Retinal pigment epithelial cell (primary cell): ENCODE results near the gene CADPS2.

Source experiments
- DNase-seq: peaks from one replicate; pipeline ENCODE4 v3.0.0-alpha.2; 2010; ENCODE audit warnings: low read depth
- H3K4me3 ChIP-seq: 2 replicates; pipeline ENCODE4 v1.5.1; 2011; ENCODE audit warnings: mild to moderate bottlenecking, low read length, control low read depth, moderate library complexity
- CTCF ChIP-seq: conservative IDR thresholded peaks from 2 replicates; pipeline ENCODE4 v1.5.1; 2011; ENCODE audit warnings: low read depth, low read length, control low read depth, inconsistent platforms

The CADPS2 gene

GRCh38 chr7:122709930-122710646, 176.2 kb downstream of the CADPS2 start:
- no peak for TF ChIP-seq CTCF

GRCh38 chr7:122706836-122707235, 179.4 kb downstream of the CADPS2 start:
- no peak for DNase-seq
- TF ChIP-seq CTCF, result no peak
- H3K4me3 ChIP-seq, result no peak overlapping the region

More at GRCh38 chr7:122709930-122710646, 176.2 kb downstream of the CADPS2 start:
- H3K4me3 ChIP-seq, result no peak overlapping the region
- peak; percentile 70 for DNase-seq

- no peak for DNase-seq
- no peak within 1 kb of the TSS for H3K4me3 ChIP-seq
- no peak for TF ChIP-seq CTCF
Measured at GRCh38 chr7:122702872-122703510, 183.3 kb downstream of the CADPS2 start, which contains the start of gene RNF148. Gene RNF148, minus strand, starts transcription at chr7:122702922. Its CDS starts 172 bp downstream, at chr7:122702750.

- no peak for TF ChIP-seq CTCF
- no peak within 1 kb of the TSS for H3K4me3 ChIP-seq
- no peak for DNase-seq
Measured at GRCh38 chr7:122699017-122699416, 187.2 kb downstream of the CADPS2 start, which contains the start of gene RNF133. Gene RNF133, minus strand, starts transcription at chr7:122699117. Its CDS starts 199 bp downstream, at chr7:122698918.

- TF ChIP-seq CTCF, result no peak
- H3K4me3 ChIP-seq, result no peak overlapping the region
- no peak for DNase-seq
Measured at GRCh38 chr7:122695816-122696215, 190.4 kb downstream of the CADPS2 start.

GRCh38 chr7:122694697-122695096, 191.6 kb downstream of the CADPS2 start:
- TF ChIP-seq CTCF, result no peak
- no peak overlapping the region for H3K4me3 ChIP-seq
- DNase-seq, result no peak
